ENCODE results near the gene MTUS2. TPM values are rescaled to one million over a fixed set of nuclear protein-coding genes. Genes with fewer than 3 reads are reported as not detected.

The MTUS2 gene
- polyA plus RNA-seq, 1 donor from 2014 or later = 4.4 TPM

DNA sequence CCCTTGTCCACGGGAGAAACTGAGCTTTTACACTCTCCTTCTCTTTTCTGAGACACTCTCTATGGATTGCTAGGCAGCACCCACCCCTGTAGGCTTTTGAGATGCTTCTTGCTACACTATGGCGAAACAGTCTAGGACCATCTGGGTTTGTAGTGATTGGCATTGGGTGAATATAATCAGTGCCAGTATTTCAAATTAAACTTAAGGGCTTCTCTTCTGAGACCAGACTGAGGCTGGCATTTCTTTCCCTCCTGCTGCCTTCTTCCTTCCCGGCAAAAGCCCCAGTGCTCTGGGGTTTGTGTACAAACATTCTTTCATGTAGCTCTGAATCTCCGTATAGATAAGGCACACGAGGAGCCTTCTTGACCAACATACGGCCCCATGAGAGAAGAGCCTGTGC lies 498.6 kb downstream of the MTUS2 start:
- no peaks in the 10 kb centered on the region for H3F3A ChIP-seq (ENCODE audit: insufficient read depth, low read length, poor library complexity, severe bottlenecking)
- H3K9me2 ChIP-seq (ENCODE audit: insufficient read depth, low read length) = no peaks in the 10 kb centered on the region
- no peak overlapping the region for H3K9ac ChIP-seq (ENCODE audit: low read length)
- no peak for TF ChIP-seq EP300 (conservative IDR thresholded peaks at IDR 0.05; ENCODE audit: poor library complexity, severe bottlenecking)
- H3K36me3 ChIP-seq (ENCODE audit: insufficient read depth, low read length) = no peaks in the 10 kb centered on the region
- H3K79me2 ChIP-seq (replicated peaks; ENCODE audit: insufficient read depth, low read length) = no peaks in the 10 kb centered on the region
- H3K27ac ChIP-seq (ENCODE audit: low read length) = no peak overlapping the region
- H3K4me2 ChIP-seq (ENCODE audit: low read length) = no peak overlapping the region
- H3K9me3 ChIP-seq (ENCODE audit: low read length) = no peaks in the 10 kb centered on the region
- no peak overlapping the region for H2AFZ ChIP-seq (ENCODE audit: low read depth, low read length)
- no peaks in the 10 kb centered on the region for H3K27me3 ChIP-seq (ENCODE audit: insufficient read depth, low read depth, low read length)
- no peak overlapping the region for H3K4me3 ChIP-seq (ENCODE audit: low read length)
- no peaks in the 10 kb centered on the region for H4K20me1 ChIP-seq (ENCODE audit: insufficient read depth)

- Histone ChIP-seq H3K9me2 (ENCODE audit: insufficient read depth, low read length) (no peaks in the 10 kb centered on the region), H3K36me3 (ENCODE audit: insufficient read depth, low read length) (no peaks in the 10 kb centered on the region), H3K9ac (ENCODE audit: low read length) (no peak overlapping the region), H3K27ac (ENCODE audit: low read length) (no peak overlapping the region), H2AFZ (ENCODE audit: low read depth, low read length) (no peak overlapping the region), H4K20me1 (ENCODE audit: insufficient read depth) (no peaks in the 10 kb centered on the region), H3K79me2 (replicated peaks; ENCODE audit: insufficient read depth, low read length) (no peaks in the 10 kb centered on the region), H3K9me3 (ENCODE audit: low read length) (no peaks in the 10 kb centered on the region), H3F3A (ENCODE audit: insufficient read depth, low read length, poor library complexity, severe bottlenecking) (no peaks in the 10 kb centered on the region), H3K4me2 (ENCODE audit: low read length) (no peak overlapping the region), H3K27me3 (ENCODE audit: insufficient read depth, low read depth, low read length) (no peaks in the 10 kb centered on the region), H3K4me3 (ENCODE audit: low read length) (no peak overlapping the region)
- no peak for TF ChIP-seq MXI1 (conservative IDR thresholded peaks at IDR 0.05; ENCODE audit: poor library complexity, severe bottlenecking)
- no peak for TF ChIP-seq CTCF (IDR thresholded peaks at IDR 0.05; ENCODE audit: poor library complexity, severe bottlenecking)
- no peak for TF ChIP-seq EP300 (conservative IDR thresholded peaks at IDR 0.05; ENCODE audit: poor library complexity, severe bottlenecking)
- no peak for TF ChIP-seq POLR2AphosphoS5 (IDR thresholded peaks at IDR 0.05)
- TF ChIP-seq SMC3 (conservative IDR thresholded peaks at IDR 0.05; ENCODE audit: poor library complexity) = no peak
- no peak for TF ChIP-seq RAD21 (conservative IDR thresholded peaks at IDR 0.05)
- TF ChIP-seq EZH2 (IDR thresholded peaks at IDR 0.05; ENCODE audit: borderline replicate concordance, insufficient read depth, low read length, poor library complexity, severe bottlenecking) = no peak
- TF ChIP-seq TAF1 (IDR thresholded peaks at IDR 0.05; ENCODE audit: low read depth) = no peak
- TF ChIP-seq REST (IDR thresholded peaks at IDR 0.05; ENCODE audit: borderline replicate concordance) = no peak
Measured at GRCh38 chr13:29319451-29319850, 499.3 kb downstream of the MTUS2 start.

- H3K36me3 ChIP-seq (ENCODE audit: insufficient read depth, low read length) = no peaks in the 10 kb centered on the region
- H3K27ac ChIP-seq (ENCODE audit: low read length) = peak overlapping the region; percentile 60
- H3K4me2 ChIP-seq (ENCODE audit: low read length) = no peak overlapping the region
- no peaks in the 10 kb centered on the region for H4K20me1 ChIP-seq (ENCODE audit: insufficient read depth)
- H2AFZ ChIP-seq (ENCODE audit: low read depth, low read length) = no peak overlapping the region
- H3K27me3 ChIP-seq (ENCODE audit: insufficient read depth, low read depth, low read length) = no peaks in the 10 kb centered on the region
- H3F3A ChIP-seq (ENCODE audit: insufficient read depth, low read length, poor library complexity, severe bottlenecking) = peaks cover 4% of the 10 kb centered on the region
- no peak for TF ChIP-seq MXI1 (conservative IDR thresholded peaks at IDR 0.05; ENCODE audit: poor library complexity, severe bottlenecking)
- no peak for TF ChIP-seq RAD21 (conservative IDR thresholded peaks at IDR 0.05)
- TF ChIP-seq EP300 (conservative IDR thresholded peaks at IDR 0.05; ENCODE audit: poor library complexity, severe bottlenecking) = no peak
- no peak overlapping the region for H3K9ac ChIP-seq (ENCODE audit: low read length)
- H3K79me2 ChIP-seq (replicated peaks; ENCODE audit: insufficient read depth, low read length) = no peaks in the 10 kb centered on the region
- H3K9me2 ChIP-seq (ENCODE audit: insufficient read depth, low read length) = no peaks in the 10 kb centered on the region
- H3K9me3 ChIP-seq (ENCODE audit: low read length) = no peaks in the 10 kb centered on the region
- no peak overlapping the region for H3K4me3 ChIP-seq (ENCODE audit: low read length)
Measured at GRCh38 chr13:29323954-29324353, 503.8 kb downstream of the MTUS2 start.

Measured in neural cell (in vitro differentiated cells).